Measurements from ENCODE around the gene ZNF813.
"Not testable (repeated sequence)": the region's sequence is repeated elsewhere in the genome, so short reads cannot be mapped to it uniquely, and the experiment has no call there.

- TF ChIP-seq CTCF (IDR thresholded peaks at IDR 0.05): peak; percentile 54
- TF ChIP-seq JUND (IDR thresholded peaks at IDR 0.05); POLR2AphosphoS5 (IDR thresholded peaks at IDR 0.05; ENCODE audit: low read depth, low read length); REST (IDR thresholded peaks at IDR 0.05; ENCODE audit: low read depth, low read length); ZBTB33 (IDR thresholded peaks at IDR 0.05; ENCODE audit: borderline replicate concordance, low read depth); NRF1 (IDR thresholded peaks at IDR 0.05; ENCODE audit: low read depth, low read length); MAX (IDR thresholded peaks at IDR 0.05; ENCODE audit: low read depth); SIN3A (IDR thresholded peaks at IDR 0.05; ENCODE audit: borderline replicate concordance, low read depth, low read length); TEAD4 (IDR thresholded peaks at IDR 0.05; ENCODE audit: borderline replicate concordance, insufficient read depth): not testable (repeated sequence)
These were observed 36.8 kb downstream of the ZNF813 start for GRCh38 chr19:53504365-53504703.
